ENCODE measurements around the gene ARHGAP22.
A peak's percentile ranks its signal among the peaks of the same experiment; 100 is the strongest.
"Not testable (repeated sequence)": the region's sequence is repeated elsewhere in the genome, so short reads cannot be mapped to it uniquely, and the experiment has no call there.

Gene ARHGAP22

GRCh38 chr10:48445932-48446331, 158.9 kb downstream of the ARHGAP22 start:
- no peak for DNase-seq

DNA sequence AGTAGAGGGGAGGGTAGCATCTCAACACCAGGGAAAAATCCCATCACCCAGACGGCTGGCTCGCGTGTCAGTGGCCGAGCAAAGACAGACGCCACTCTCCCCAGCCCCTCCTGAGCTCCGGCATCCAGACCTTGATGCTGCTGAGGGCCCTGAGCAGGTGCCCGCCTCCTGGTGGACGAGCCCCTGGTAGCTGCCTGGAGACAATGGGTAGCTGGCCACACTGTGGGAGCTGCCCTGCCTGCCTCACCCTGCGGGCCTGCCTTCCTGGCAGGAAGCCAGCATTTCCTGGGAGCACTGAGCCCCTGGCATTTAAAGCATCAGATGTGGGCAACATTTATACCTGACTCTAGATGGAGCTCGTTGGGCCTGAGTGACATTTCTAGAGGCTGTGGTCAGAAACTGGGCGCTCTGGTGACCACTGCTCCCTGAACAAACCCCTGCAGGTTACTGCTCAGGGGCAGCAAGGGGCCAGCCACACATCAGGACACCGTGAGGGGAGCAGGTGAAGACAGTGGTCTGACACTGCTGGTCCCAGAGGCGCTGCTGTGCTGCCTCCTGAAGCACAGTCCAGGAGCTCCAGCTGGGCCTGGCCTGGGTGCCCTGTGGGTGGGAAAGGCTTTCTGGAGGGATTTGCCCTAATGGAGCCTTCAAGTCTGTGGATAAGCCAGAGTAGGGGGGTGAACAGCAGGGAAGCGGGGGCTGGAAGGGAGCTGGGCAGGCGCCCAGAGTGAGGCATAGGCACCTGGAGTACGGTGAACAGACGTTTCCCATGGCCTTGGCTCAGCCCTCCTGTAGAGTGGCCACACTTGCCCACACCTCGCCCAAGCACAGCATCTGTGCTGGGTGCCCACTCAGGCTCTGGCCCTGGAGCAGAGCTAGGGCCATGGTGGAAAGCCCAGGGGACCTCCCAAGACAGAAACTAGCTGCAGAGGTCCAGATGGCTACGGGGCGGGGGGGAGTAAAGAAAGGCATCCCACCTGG, 159.7 kb downstream of the ARHGAP22 start:
- no peak for DNase-seq

GRCh38 chr10:48444266-48444665, 160.6 kb downstream of the ARHGAP22 start:
- DNase-seq = peak; percentile 84

DNA sequence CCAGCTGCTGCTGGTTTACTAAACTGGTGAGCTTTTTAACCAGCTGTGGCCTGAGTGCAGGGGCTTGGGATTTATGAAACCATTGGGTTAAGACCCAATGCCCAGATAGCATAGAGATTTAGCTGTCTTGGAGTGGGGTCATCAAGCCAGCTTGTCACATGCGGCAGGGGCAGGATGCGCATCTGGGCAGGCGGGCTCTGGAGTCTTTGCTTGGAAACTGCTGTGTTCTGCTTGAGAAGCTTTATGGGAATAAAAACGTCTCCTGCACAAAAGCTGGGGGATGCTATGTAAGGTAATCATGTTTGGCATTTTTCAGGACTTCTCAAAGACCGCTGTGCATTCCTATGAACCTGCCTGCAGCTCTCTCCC, 162.1 kb downstream of the ARHGAP22 start:
- DNase-seq = no peak

GRCh38 chr10:48442090-48442808, 162.6 kb downstream of the ARHGAP22 start:
- no peak for DNase-seq

DNA sequence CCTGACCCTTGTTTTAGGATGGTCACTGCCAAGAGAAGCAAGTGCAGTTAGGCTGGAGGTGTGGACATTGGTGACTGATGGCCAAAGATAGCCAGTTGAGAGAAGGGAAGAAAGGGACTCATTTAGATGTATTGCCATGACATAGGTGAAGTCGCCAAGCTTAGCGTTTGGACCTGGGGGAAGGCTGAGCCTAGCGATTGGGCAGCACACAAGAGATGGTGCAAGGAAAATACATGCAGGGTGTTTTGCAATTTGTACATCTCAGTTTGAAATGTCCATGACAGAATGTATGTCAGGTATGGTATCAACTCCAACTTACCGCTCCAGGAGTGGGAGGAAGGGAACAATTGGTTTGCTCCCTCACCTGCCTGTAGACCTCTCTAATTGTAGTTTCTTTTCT, 164.1 kb downstream of the ARHGAP22 start:
- no peak for DNase-seq

- DNase-seq = no peak
Measured at GRCh38 chr10:48439581-48440041, 165.3 kb downstream of the ARHGAP22 start.

GRCh38 chr10:48439031-48439430, 165.8 kb downstream of the ARHGAP22 start:
- no peak for DNase-seq

GRCh38 chr10:48437546-48437945, 167.3 kb downstream of the ARHGAP22 start:
- no peak for DNase-seq

DNA sequence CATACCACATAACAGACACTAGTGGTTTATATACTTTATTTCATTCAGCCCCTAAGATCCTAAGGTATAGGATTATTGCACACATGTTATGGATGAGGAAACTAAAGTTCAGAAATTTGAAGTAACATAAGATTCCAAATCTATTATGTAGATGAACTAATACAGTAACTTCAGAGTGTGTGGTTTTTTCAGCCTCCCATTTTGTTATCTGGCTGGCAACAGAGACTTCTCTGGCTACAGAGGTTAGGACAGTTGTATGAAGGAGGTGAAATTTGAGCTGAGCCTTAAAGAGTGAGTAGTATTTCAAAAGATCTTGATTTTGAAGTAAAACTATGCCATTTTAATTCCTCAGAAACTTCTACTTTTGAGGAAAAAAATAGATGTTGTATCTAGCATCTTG, 173.0 kb downstream of the ARHGAP22 start:
- peak; percentile 93 for DNase-seq

GRCh38 chr10:48430402-48430993, 174.4 kb downstream of the ARHGAP22 start:
- peak; percentile 72 for DNase-seq

GRCh38 chr10:48429309-48429708, 175.6 kb downstream of the ARHGAP22 start:
- peak; percentile 10 for DNase-seq

DNA sequence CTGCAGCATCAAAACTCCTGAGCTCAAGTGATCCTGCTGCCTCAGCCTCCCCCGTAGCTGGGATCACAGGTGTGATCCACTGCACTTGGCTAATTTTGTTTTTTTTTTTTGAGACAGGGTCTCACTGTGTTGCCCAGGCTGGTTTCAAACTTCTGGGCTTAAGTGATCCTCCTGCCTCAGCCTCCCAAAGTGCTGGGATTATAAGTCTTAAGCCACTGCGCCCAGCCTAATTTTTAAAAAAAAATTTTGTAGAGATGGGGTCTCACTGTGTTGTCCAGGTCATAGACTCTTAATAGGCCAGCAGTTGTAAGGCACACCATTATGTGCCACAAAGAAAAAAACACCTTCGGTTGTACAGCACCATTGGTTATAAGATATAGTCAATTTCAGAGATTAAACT, 176.0 kb downstream of the ARHGAP22 start:
- DNase-seq = no peak

DNA sequence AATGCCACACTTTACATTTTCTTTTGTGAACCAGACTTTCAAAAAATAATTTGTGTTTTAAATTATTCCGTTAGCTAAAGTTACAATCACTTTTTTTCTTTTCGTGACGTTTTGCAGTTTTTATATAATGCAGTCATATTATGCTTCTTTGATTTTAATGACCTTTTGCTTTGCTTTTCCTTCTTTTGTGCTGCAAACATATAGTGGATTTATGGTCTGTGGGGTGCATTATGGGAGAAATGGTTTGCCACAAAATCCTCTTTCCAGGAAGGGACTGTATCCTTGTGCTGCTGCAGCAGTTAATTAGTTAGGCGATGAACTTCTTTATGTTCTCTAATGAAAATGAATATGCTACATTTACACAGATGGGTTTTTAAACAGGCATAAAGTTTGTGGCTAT, 181.0 kb downstream of the ARHGAP22 start:
- DNase-seq = peak; percentile 20

- DNase-seq = not testable (repeated sequence)
Measured at GRCh38 chr10:48421862-48422261, 183.0 kb downstream of the ARHGAP22 start.

DNA sequence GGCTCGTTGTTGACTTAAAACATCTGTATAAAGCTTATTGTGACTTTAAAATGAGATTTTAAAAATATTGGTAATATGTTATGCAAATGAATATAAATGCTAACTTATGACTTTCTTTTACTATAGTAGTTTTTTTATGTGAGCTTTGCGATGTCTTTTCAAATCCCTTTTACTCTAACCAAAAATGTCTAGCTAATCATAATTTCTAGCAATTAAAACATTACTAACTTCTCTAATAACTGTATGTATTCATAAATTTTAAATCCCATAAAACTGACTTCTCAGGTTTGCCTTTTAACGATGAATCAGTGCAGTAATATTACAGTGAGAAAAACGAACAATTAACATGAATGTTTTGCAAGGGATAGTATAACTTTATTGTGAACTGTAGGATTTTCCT, 185.2 kb downstream of the ARHGAP22 start:
- no peak for DNase-seq

- peak; percentile 14 for DNase-seq
Measured at GRCh38 chr10:48418189-48418788, 186.6 kb downstream of the ARHGAP22 start.

DNA sequence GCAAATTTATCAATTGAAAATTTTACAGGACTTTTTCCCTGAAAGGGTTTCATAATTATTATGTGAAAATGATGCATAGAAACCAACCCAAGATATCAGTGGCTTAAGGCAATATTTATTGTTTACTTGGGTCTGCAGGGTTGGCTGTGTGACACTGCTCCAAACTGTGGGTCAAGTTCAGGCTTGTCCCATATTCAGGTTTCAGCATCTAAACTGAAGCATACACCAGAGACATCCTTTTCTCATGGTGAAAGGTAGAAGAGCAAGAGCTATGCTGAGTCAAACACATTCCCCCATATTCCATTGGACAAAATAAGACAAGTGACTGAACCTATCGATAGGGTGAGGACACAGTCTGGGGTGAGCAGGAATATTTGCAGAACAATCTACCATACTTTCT, 187.5 kb downstream of the ARHGAP22 start:
- DNase-seq = no peak

- DNase-seq = peak; percentile 49
Measured at GRCh38 chr10:48416584-48417232, 188.2 kb downstream of the ARHGAP22 start.

GRCh38 chr10:48414778-48415177, 190.1 kb downstream of the ARHGAP22 start:
- no peak for DNase-seq

DNA sequence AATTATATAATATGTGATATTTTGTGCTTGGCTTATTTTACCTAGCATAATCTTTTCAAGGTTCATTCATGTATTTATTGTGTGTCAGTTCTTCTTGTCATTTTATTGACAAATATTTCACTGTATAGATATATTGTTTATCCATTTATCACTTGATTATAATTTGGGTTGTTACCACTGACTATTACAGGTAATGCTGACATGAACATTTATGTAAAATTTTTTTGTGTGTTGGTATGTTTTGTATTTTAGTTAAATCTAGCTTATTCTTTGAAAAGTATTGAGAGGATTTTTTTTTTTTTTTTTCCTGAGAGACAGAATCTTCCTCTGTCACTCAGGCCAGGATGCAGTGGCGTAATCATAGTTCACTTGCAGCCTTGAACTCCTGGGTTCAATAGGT, 190.7 kb downstream of the ARHGAP22 start:
- DNase-seq = no peak

DNA sequence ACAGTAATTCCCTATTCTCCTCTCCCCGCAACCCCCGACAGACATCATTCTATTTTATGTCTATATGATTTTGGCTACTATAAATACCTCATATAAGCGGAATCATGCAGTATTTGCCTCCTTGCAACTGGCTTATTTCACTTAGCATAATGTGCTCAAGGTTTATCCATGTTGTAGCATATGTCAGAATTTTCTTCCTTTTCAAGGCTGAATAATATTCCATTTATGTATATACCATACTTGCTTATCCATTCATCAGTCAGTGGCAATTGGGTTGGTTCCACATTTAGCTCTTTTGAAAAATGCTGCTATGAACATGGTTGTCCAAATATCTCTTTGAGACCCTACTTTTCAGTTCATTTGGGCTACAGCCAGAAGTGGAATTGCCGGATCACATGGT, 191.9 kb downstream of the ARHGAP22 start:
- DNase-seq = no peak

- peak; percentile 19 for DNase-seq
Measured at GRCh38 chr10:48412081-48412480, 192.8 kb downstream of the ARHGAP22 start.

Measured in OCI-M1 (cell line).